GM12891 (cell line): Measurements from ENCODE around the gene MYLK.

ENCODE experiments used
- PAX5 ChIP-seq: IDR thresholded peaks from 2 replicates; pipeline ENCODE4 v1.6.1; 2011; ENCODE audit warnings: low read length, moderate library complexity, mild to moderate bottlenecking; ENCODE audit not compliant: insufficient read depth, severe bottlenecking
- POLR2A ChIP-seq: IDR thresholded peaks from 2 replicates; pipeline ENCODE4 v1.6.1; 2011; ENCODE audit warnings: low read depth, low read length, control low read depth
- POLR2AphosphoS5 ChIP-seq: IDR thresholded peaks from 2 replicates; pipeline ENCODE4 v1.6.1; 2011; ENCODE audit warnings: low read depth, low read length, control low read depth
- TAF1 ChIP-seq: IDR thresholded peaks from 2 replicates; pipeline ENCODE4 v1.6.1; 2011; ENCODE audit warnings: low read depth, low read length, control low read depth

- no peak for TF ChIP-seq POLR2A
- TF ChIP-seq POLR2AphosphoS5: no peak
- TF ChIP-seq TAF1: no peak
- no peak for TF ChIP-seq PAX5
Observed at GRCh38 chr3:123698813-123699212, 185.3 kb downstream of the MYLK start.
